ENCODE measurements around the gene EARS2. TPM values are rescaled to one million over a fixed set of nuclear protein-coding genes. Genes with fewer than 3 reads are reported as not detected.
A peak's percentile ranks its signal among the peaks of the same experiment; 100 is the strongest.
"Not testable (repeated sequence)": the region's sequence is repeated elsewhere in the genome, so short reads cannot be mapped to it uniquely, and the experiment has no call there.

The EARS2 gene
- 31.3 and 35.6 TPM in 2 replicates for total RNA-seq (2014; rRNA removed; shearing (Covaris generic))
- 21.8 and 25.2 TPM in 2 replicates for polyA plus RNA-seq (2015; cell fraction: cytosol; rRNA removed)
- polyA plus RNA-seq (2015; cell fraction: nucleus; rRNA removed), result 32.6 and 32.9 TPM in 2 replicates

GRCh38 chr16:23556881-23557778 lies at the start of gene EARS2, which contains the start of gene UBFD1:
EARS2 (minus strand) TSS chr16:23557350; CDS start chr16:23557343, 7 bp downstream.
UBFD1 (plus strand) TSS chr16:23557727; CDS start chr16:23557743, 16 bp downstream.
- DNase-seq (ENCODE audit: low read depth), result peak; percentile 99

- peak; percentile 27 for DNase-seq (ENCODE audit: low read depth)
Observed at GRCh38 chr16:23597003-23597756, 40.0 kb upstream of the EARS2 start.

- DNase-seq (ENCODE audit: low read depth), result peak; percentile 79
Observed at GRCh38 chr16:23595951-23596720, 39.0 kb upstream of the EARS2 start, which contains the start of gene NDUFAB1. NDUFAB1 (minus strand) TSS chr16:23596316; CDS start chr16:23596290, 26 bp downstream.

GRCh38 chr16:23595246-23595950 lies 38.2 kb upstream of the EARS2 start:
- DNase-seq (ENCODE audit: low read depth), result no peak

GRCh38 chr16:23594186-23594585 lies 37.0 kb upstream of the EARS2 start:
- DNase-seq (ENCODE audit: low read depth), result no peak

- no peak for DNase-seq (ENCODE audit: low read depth)
Observed at GRCh38 chr16:23590181-23590580, 33.0 kb upstream of the EARS2 start.

GRCh38 chr16:23587726-23588125 lies 30.6 kb upstream of the EARS2 start:
- DNase-seq (ENCODE audit: low read depth), result peak; percentile 10

GRCh38 chr16:23584186-23585076 lies 27.3 kb upstream of the EARS2 start:
- DNase-seq (ENCODE audit: low read depth), result no peak

GRCh38 chr16:23583271-23583670 lies 26.1 kb upstream of the EARS2 start:
- DNase-seq (ENCODE audit: low read depth), result not testable (repeated sequence)

GRCh38 chr16:23581764-23582163 lies 24.6 kb upstream of the EARS2 start:
- DNase-seq (ENCODE audit: low read depth), result no peak

- no peak for DNase-seq (ENCODE audit: low read depth)
Observed at GRCh38 chr16:23580391-23580790, 23.2 kb upstream of the EARS2 start.

GRCh38 chr16:23579371-23579770 lies 22.2 kb upstream of the EARS2 start:
- DNase-seq (ENCODE audit: low read depth), result no peak

GRCh38 chr16:23578101-23578830 lies 21.1 kb upstream of the EARS2 start:
- no peak for DNase-seq (ENCODE audit: low read depth)

GRCh38 chr16:23577493-23577892 lies 20.3 kb upstream of the EARS2 start:
- DNase-seq (ENCODE audit: low read depth), result no peak

- DNase-seq (ENCODE audit: low read depth), result no peak
Observed at GRCh38 chr16:23575834-23576233, 18.7 kb upstream of the EARS2 start.

GRCh38 chr16:23573817-23574216 lies 16.7 kb upstream of the EARS2 start:
- DNase-seq (ENCODE audit: low read depth), result no peak

GRCh38 chr16:23572394-23572793 lies 15.2 kb upstream of the EARS2 start:
- DNase-seq (ENCODE audit: low read depth), result no peak

- no peak for DNase-seq (ENCODE audit: low read depth)
Observed at GRCh38 chr16:23571895-23572294, 14.7 kb upstream of the EARS2 start.
